Rectal smooth muscle tissue (tissue), 1 donor: ENCODE measurements around the gene TBX2.

ENCODE experiments used
- H3K27ac ChIP-seq: one replicate; pipeline ENCODE4 v1.7.0; 2013; ENCODE audit warnings: low read depth, low read length, inconsistent platforms
- H3K27me3 ChIP-seq: one replicate; pipeline ENCODE4 v1.7.0; 2013; ENCODE audit warnings: low read length; ENCODE audit not compliant: control insufficient read depth, insufficient read depth
- H3K36me3 ChIP-seq: one replicate; pipeline ENCODE4 v1.7.0; 2013; ENCODE audit warnings: low read length; ENCODE audit not compliant: control insufficient read depth, insufficient read depth
- H3K4me1 ChIP-seq: one replicate; pipeline ENCODE4 v1.7.0; 2013; ENCODE audit warnings: low read length; ENCODE audit not compliant: control insufficient read depth, insufficient read depth
- H3K4me3 ChIP-seq: one replicate; pipeline ENCODE4 v1.7.0; 2013; ENCODE audit warnings: low read length
- H3K9ac ChIP-seq: one replicate; pipeline ENCODE4 v1.7.0; 2013; ENCODE audit warnings: low read length

Gene TBX2

DNA sequence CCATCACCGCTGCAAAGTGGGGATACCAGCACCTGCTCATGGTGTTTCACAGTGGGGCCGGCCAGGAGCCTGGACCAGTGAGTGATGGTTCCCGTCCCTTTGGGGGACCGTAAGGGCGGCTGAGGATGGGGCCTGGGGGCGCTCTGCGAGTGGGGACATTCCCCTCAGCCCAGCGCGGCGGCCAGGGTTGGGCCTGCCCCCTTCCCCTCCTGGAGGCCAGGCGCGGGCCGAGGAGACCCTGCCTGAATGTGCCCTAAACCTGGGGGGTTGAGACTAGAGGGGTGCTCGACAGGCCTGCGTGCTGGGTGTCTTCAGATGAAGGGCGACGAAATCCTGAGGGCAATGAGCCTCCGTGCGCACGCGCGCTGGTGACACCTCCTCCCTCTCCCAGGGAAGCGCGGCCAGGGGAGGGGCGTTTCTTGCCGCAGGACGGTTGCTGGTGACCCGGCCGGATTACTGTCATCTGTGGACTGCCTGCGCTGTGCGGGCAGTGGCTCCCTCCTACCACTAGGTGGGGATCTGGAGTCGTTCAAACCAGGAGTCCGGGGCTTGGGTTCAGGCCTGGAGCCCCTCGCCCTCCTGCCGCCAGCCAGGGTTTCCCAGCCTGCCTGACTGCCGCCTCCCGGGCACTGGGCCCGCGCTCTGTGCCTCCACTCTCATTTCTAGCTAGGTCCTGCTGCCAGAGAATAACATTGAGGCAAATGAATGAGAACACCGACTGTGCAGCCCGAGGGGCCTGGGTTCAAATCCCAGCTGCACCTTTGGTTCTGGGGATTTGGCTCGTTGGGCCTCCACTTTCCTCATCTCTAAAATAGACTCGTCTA lies 17.1 kb downstream of the TBX2 start:
- no peaks in the 10 kb centered on the region for H3K36me3 ChIP-seq
- H3K27ac ChIP-seq, result no peak overlapping the region
- H3K4me3 ChIP-seq, result peak overlapping the region; percentile 22
- no peak overlapping the region for H3K9ac ChIP-seq
- H3K27me3 ChIP-seq, result peaks cover 9% of the 10 kb centered on the region
- peaks cover 2% of the 10 kb centered on the region for H3K4me1 ChIP-seq

- Histone ChIP-seq H3K4me1 (no peaks in the 10 kb centered on the region), H3K36me3 (no peaks in the 10 kb centered on the region), H3K27me3 (peaks cover 3% of the 10 kb centered on the region), H3K4me3 (no peak overlapping the region), H3K9ac (no peak overlapping the region), H3K27ac (no peak overlapping the region)
Measured at GRCh38 chr17:61418449-61418848, 18.8 kb downstream of the TBX2 start.

- Histone ChIP-seq H3K9ac (no peak overlapping the region), H3K4me1 (no peaks in the 10 kb centered on the region), H3K4me3 (no peak overlapping the region), H3K36me3 (no peaks in the 10 kb centered on the region), H3K27ac (no peak overlapping the region), H3K27me3 (peaks cover 3% of the 10 kb centered on the region)
Measured at GRCh38 chr17:61419496-61420046, 19.9 kb downstream of the TBX2 start.

DNA sequence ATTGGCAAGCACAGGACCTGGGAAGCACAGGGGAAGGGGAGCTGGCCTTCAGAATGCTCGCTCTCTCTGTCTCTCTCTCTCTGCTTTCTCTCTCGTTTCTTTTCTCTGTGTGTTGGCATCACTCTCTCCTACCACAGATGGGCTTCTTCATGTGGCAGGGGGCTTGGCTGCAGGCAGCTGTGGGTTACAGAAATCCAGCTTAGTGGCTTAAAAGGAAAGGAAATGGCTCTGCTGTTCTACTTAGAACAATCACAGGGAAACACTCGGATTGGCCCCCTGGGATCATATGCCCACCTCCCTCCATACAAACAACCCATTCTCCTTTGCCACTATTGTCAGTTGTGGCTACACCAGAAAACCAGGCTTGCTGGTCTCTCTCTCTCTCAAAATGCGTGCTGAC lies 20.4 kb downstream of the TBX2 start:
- Histone ChIP-seq H3K27ac (no peak overlapping the region), H3K27me3 (peaks cover 3% of the 10 kb centered on the region), H3K4me3 (no peak overlapping the region), H3K36me3 (no peaks in the 10 kb centered on the region), H3K4me1 (no peaks in the 10 kb centered on the region), H3K9ac (no peak overlapping the region)

- Histone ChIP-seq H3K36me3 (no peaks in the 10 kb centered on the region), H3K9ac (no peak overlapping the region), H3K4me3 (no peak overlapping the region), H3K27me3 (peaks cover 6% of the 10 kb centered on the region), H3K27ac (no peak overlapping the region), H3K4me1 (no peaks in the 10 kb centered on the region)
Measured at GRCh38 chr17:61420745-61421398, 21.2 kb downstream of the TBX2 start.

- Histone ChIP-seq H3K9ac (no peak overlapping the region), H3K27me3 (peaks cover 9% of the 10 kb centered on the region)
Measured at GRCh38 chr17:61421460-61421859, 21.8 kb downstream of the TBX2 start.

GRCh38 chr17:61422116-61422799 lies 22.6 kb downstream of the TBX2 start:
- H3K9ac ChIP-seq, result no peak overlapping the region
- H3K4me3 ChIP-seq, result no peak overlapping the region
- no peaks in the 10 kb centered on the region for H3K36me3 ChIP-seq
- no peaks in the 10 kb centered on the region for H3K4me1 ChIP-seq
- H3K27ac ChIP-seq, result no peak overlapping the region
- peaks cover 9% of the 10 kb centered on the region for H3K27me3 ChIP-seq

More at GRCh38 chr17:61421460-61421859, 21.8 kb downstream of the TBX2 start:
- H3K4me1 ChIP-seq, result no peaks in the 10 kb centered on the region
- no peak overlapping the region for H3K4me3 ChIP-seq
- no peak overlapping the region for H3K27ac ChIP-seq
- no peaks in the 10 kb centered on the region for H3K36me3 ChIP-seq

GRCh38 chr17:61422869-61423268 lies 23.2 kb downstream of the TBX2 start:
- H3K27ac ChIP-seq, result no peak overlapping the region
- H3K36me3 ChIP-seq, result no peaks in the 10 kb centered on the region
- no peak overlapping the region for H3K9ac ChIP-seq
- no peak overlapping the region for H3K4me3 ChIP-seq
- H3K27me3 ChIP-seq, result peaks cover 9% of the 10 kb centered on the region
- H3K4me1 ChIP-seq, result no peaks in the 10 kb centered on the region

- no peaks in the 10 kb centered on the region for H3K36me3 ChIP-seq
- H3K27ac ChIP-seq, result no peak overlapping the region
- peaks cover 9% of the 10 kb centered on the region for H3K27me3 ChIP-seq
- no peak overlapping the region for H3K9ac ChIP-seq
- H3K4me3 ChIP-seq, result no peak overlapping the region
- H3K4me1 ChIP-seq, result no peaks in the 10 kb centered on the region
Measured at GRCh38 chr17:61423967-61424649, 24.5 kb downstream of the TBX2 start.

- Histone ChIP-seq H3K9ac (no peak overlapping the region), H3K4me3 (no peak overlapping the region), H3K27me3 (peaks cover 9% of the 10 kb centered on the region), H3K27ac (no peak overlapping the region), H3K4me1 (no peaks in the 10 kb centered on the region), H3K36me3 (no peaks in the 10 kb centered on the region)
Measured at GRCh38 chr17:61425682-61426481, 26.2 kb downstream of the TBX2 start.

DNA sequence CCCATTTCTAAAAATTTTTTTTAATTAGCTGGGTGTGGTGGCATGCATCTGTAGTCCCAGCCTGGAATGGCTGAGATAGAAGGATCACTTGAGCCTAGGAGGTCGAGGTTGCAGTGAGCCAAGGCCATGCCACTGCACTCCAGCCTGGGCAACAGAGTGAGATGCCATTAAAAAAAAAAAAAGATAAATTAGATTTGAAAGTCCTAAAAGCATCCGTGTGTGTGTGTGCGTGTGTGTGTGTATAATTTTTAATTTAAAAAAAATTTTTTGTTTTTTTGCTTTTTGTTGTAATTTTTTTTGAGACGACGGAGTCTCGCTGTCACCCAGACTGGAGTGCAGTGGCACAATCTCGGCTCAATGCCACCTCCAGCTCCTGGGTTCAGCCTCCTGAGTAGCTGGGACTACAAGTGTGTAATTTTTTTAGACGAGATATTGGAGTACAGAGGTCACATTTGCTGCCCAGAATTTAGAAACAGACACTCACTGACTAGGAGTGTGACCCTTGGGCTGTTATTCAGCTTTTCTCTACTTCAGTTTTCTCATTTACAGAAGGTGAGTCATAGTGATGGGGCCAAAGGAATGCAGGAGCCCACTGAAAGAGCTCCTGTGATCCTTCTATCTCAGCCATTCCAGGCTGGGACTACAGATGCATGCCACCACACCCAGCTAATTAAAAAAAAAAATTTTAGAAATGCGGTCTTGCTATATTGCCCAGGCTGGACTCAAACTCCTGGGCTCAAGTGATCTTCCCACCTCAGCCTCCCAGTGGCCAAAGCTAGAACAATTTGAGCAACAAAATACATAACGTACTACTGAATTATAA lies 27.1 kb downstream of the TBX2 start:
- no peak overlapping the region for H3K9ac ChIP-seq
- H3K4me1 ChIP-seq, result no peaks in the 10 kb centered on the region
- no peaks in the 10 kb centered on the region for H3K36me3 ChIP-seq
- H3K27ac ChIP-seq, result no peak overlapping the region
- no peak overlapping the region for H3K4me3 ChIP-seq
- H3K27me3 ChIP-seq, result peaks cover 9% of the 10 kb centered on the region
